ENCODE results near the gene GPC6. TPM values are rescaled to one million over a fixed set of nuclear protein-coding genes. Genes with fewer than 3 reads are reported as not detected.

The GPC6 gene
- total and polyA plus RNA-seq, 9 of the 15 experiments (the other 6 are each of a cell fraction or from before 2014, with no cell fraction given), result under 0.01 to 0.20 (median 0.01) TPM; not detected in 4

- no peak for TF ChIP-seq CTCFL (IDR thresholded peaks at IDR 0.05; ENCODE audit: borderline replicate concordance, insufficient read depth, low read depth, low read length, poor library complexity, severe bottlenecking)
- ATAC-seq, result no peak
- Histone ChIP-seq H3K27ac (ENCODE audit: extremely low read depth, low read depth, low read length) (no peak overlapping the region), H3K36me3 (ENCODE audit: control insufficient read depth, insufficient read depth, low read length) (no peaks in the 10 kb centered on the region), H3K9ac (ENCODE audit: insufficient read depth in 1 of 2, low read depth in 2 of 2, low read length in 2 of 2) (no peak overlapping the region), H4K20me1 (replicated peaks; ENCODE audit: control insufficient read depth, insufficient read depth, low read length) (no peaks in the 10 kb centered on the region), H3K4me1 (replicated peaks in 1 of 2; ENCODE audit: control insufficient read depth in 2 of 2, insufficient read depth in 2 of 2, low read length in 2 of 2) (no peaks in the 10 kb centered on the region), H3K4me2 (ENCODE audit: insufficient read depth, low read length) (no peak overlapping the region), H3K79me2 (ENCODE audit: control insufficient read depth, insufficient read depth, low read length) (no peaks in the 10 kb centered on the region), H2AFZ (ENCODE audit: low read depth, low read length) (no peak overlapping the region), H3K4me3 (no peak overlapping the region), H3K9me1 (ENCODE audit: control insufficient read depth, insufficient read depth, low read length) (no peaks in the 10 kb centered on the region), H3K9me3 (replicated peaks; ENCODE audit: control insufficient read depth, insufficient read depth, low read depth, low read length) (no peaks in the 10 kb centered on the region), H3K27me3 (ENCODE audit: control insufficient read depth in 2 of 2, insufficient read depth in 2 of 2, low read length in 2 of 2) (no peaks in the 10 kb centered on the region)
- BruUV-seq (replicated peaks), result no TSS peak
- no peak for DNase-seq (ENCODE audit: extremely low read depth in 1 of 4, low spot score in 3 of 4)
- in situ Hi-C loops (cut with MboI), result no loop called here
- WGBS (ENCODE audit: insufficient coverage, low coverage, missing lambda C conversion rate), result 5% methylated on average over 5 of the region's 5 CpGs
- ChIA-PET CTCF (ENCODE audit: low intra/inter-chr PET ratio) (no interaction called here), POLR2A (no interaction called here)
- no peak for FAIRE-seq
- intact Hi-C loops (cut with micrococcal nuclease), result no loop called here
Measured at GRCh38 chr13:94233401-94233800, 1006.8 kb downstream of the GPC6 start.

GRCh38 chr13:94233837-94234236 is 1007.2 kb downstream of the GPC6 start:
- H2AFZ ChIP-seq (ENCODE audit: low read depth, low read length), result no peak overlapping the region
- TF ChIP-seq RERE (CRISPR knock-in tag; IDR thresholded peaks at IDR 0.05; ENCODE audit: borderline replicate concordance) (no peak), BRCA1 (IDR thresholded peaks at IDR 0.05) (no peak), BRCA1 (CRISPR knock-in tag; IDR thresholded peaks at IDR 0.05) (no peak), RBM34 (IDR thresholded peaks at IDR 0.05; ENCODE audit: borderline replicate concordance, insufficient read depth, low read length) (no peak)
- H3K27me3 ChIP-seq (ENCODE audit: control insufficient read depth in 2 of 2, insufficient read depth in 2 of 2, low read length in 2 of 2), result no peaks in the 10 kb centered on the region
- in situ Hi-C loops (cut with MboI), result no loop called here
- no peak overlapping the region for H3K27ac ChIP-seq (ENCODE audit: extremely low read depth, low read depth, low read length)
- WGBS (ENCODE audit: insufficient coverage, low coverage, missing lambda C conversion rate), result 0% methylated on average over 3 of the region's 4 CpGs
- H3K36me3 ChIP-seq (ENCODE audit: control insufficient read depth, insufficient read depth, low read length), result no peaks in the 10 kb centered on the region
- H3K9me3 ChIP-seq (replicated peaks; ENCODE audit: control insufficient read depth, insufficient read depth, low read depth, low read length), result no peaks in the 10 kb centered on the region
- no peak for FAIRE-seq
- ChIA-PET POLR2A (no interaction called here), CTCF (ENCODE audit: low intra/inter-chr PET ratio) (no interaction called here)
- no TSS peak for BruUV-seq (replicated peaks)
- ATAC-seq, result no peak
- H3K4me1 ChIP-seq (replicated peaks in 1 of 2; ENCODE audit: control insufficient read depth in 2 of 2, insufficient read depth in 2 of 2, low read length in 2 of 2), result no peaks in the 10 kb centered on the region
- no peaks in the 10 kb centered on the region for H3K79me2 ChIP-seq (ENCODE audit: control insufficient read depth, insufficient read depth, low read length)
- no peaks in the 10 kb centered on the region for H4K20me1 ChIP-seq (replicated peaks; ENCODE audit: control insufficient read depth, insufficient read depth, low read length)
- no peak for DNase-seq (ENCODE audit: extremely low read depth in 1 of 4, low spot score in 3 of 4)
- H3K4me3 ChIP-seq, result no peak overlapping the region
- H3K4me2 ChIP-seq (ENCODE audit: insufficient read depth, low read length), result no peak overlapping the region
- no peaks in the 10 kb centered on the region for H3K9me1 ChIP-seq (ENCODE audit: control insufficient read depth, insufficient read depth, low read length)
- intact Hi-C loops (cut with micrococcal nuclease), result no loop called here
- H3K9ac ChIP-seq (ENCODE audit: insufficient read depth in 1 of 2, low read depth in 2 of 2, low read length in 2 of 2), result no peak overlapping the region
